Measurements from ENCODE around the gene C1QTNF3.
A peak's percentile ranks its signal among the peaks of the same experiment; 100 is the strongest.

C1QTNF3 gene

DNA sequence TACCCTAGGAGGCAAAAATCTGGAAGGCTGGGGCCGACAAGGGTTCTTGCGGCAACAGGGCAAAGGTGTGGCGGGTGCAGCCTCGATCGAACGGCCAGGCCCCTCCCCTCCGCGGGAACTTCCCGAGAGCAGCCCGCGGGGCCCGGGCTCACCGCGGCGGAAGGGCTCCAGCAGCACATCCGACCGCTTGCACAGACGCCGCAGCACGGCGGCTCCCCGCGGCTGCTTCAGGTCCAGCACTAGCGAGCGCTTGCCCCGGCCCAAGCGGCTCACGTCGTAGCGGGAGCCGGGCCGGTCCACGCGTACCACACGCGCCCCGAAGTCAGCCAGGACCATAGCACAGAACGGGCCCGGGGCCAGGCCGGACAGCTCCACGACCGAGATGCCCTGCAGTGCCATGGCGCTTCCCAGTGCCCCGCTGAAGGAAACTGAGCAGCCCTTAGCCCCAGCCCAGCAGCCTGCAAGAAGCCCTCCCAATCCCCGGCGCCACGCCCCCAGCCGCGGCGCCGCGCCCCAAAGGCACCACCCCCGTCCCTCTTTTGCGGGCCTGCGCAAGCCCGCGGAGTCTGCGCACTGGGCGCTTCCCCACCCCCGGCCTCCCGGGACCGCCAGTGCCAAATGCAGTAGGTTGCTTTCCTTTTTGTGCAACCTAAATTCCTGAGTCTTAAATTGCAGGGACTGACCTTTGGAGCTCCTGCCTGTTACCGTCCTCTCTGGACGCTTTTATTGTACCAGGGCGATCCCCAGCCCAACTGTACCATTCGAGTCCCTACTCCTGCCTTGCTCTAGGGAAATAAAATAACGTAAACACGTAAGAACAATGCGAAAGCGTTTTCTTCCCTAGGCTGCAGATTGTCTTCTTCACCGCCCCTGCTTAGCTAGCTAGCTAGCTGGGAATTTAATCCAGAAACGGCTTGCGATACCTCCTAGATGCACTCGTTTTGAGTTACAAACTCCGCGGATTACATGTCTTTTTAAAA lies 35.1 kb downstream of the C1QTNF3 start, which contains the start of gene AMACR (continued):
- TF ChIP-seq, protein P1, sequence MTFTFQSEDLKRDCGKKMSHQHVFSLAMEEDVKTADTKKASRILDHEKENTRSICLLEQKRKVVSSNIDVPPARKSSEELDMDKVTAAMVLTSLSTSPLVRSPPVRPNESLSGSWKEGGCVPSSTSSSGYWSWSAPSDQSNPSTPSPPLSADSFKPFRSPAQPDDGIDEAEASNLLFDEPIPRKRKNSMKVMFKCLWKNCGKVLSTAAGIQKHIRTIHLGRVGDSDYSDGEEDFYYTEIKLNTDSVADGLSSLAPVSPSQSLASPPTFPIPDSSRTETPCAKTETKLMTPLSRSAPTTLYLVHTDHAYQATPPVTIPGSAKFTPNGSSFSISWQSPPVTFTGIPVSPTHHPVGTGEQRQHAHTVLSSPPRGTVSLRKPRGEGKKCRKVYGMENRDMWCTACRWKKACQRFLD (tag by site-specific recombination; IDR thresholded peaks at IDR 0.05): no peak
- peak; percentile 82 for TF ChIP-seq ZXDB (tag by site-specific recombination; IDR thresholded peaks at IDR 0.05)
- peak; percentile 90 for TF ChIP-seq ZBTB48 (tag by site-specific recombination; IDR thresholded peaks at IDR 0.05)
- TF ChIP-seq ZEB2 (tag by site-specific recombination; IDR thresholded peaks at IDR 0.05): peak; percentile 86
- TF ChIP-seq, protein P2, sequence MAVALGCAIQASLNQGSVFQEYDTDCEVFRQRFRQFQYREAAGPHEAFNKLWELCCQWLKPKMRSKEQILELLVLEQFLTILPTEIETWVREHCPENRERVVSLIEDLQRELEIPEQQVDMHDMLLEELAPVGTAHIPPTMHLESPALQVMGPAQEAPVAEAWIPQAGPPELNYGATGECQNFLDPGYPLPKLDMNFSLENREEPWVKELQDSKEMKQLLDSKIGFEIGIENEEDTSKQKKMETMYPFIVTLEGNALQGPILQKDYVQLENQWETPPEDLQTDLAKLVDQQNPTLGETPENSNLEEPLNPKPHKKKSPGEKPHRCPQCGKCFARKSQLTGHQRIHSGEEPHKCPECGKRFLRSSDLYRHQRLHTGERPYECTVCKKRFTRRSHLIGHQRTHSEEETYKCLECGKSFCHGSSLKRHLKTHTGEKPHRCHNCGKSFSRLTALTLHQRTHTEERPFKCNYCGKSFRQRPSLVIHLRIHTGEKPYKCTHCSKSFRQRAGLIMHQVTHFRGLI (tag by site-specific recombination; IDR thresholded peaks at IDR 0.05): peak; percentile 31
- TF ChIP-seq WT1 (tag by site-specific recombination; IDR thresholded peaks at IDR 0.05): 0 out of 2 replicates have a peak, but pooled peaks have one; percentile 27
- TF ChIP-seq SCRT2 (tag by site-specific recombination; IDR thresholded peaks at IDR 0.05): peak; percentile 81
- TF ChIP-seq ZBTB21 (tag by site-specific recombination; IDR thresholded peaks at IDR 0.05): peak; percentile 8; the same call in 1 of the 2 replicates
- TF ChIP-seq ZNF266 (tag by site-specific recombination; IDR thresholded peaks at IDR 0.05; ENCODE audit: low read depth): no peak
- peak; percentile 32; the same call in 1 of the 2 replicates for TF ChIP-seq ZNF366 (tag by site-specific recombination; conservative IDR thresholded peaks at IDR 0.05)
- TF ChIP-seq PRDM1 (tag by site-specific recombination; IDR thresholded peaks at IDR 0.05): 0 out of 2 replicates have a peak, but pooled peaks have one; percentile 17
- no peak for TF ChIP-seq ZNF292 (tag by site-specific recombination; IDR thresholded peaks at IDR 0.05; ENCODE audit: borderline replicate concordance, low read depth)
- TF ChIP-seq, protein P3, sequence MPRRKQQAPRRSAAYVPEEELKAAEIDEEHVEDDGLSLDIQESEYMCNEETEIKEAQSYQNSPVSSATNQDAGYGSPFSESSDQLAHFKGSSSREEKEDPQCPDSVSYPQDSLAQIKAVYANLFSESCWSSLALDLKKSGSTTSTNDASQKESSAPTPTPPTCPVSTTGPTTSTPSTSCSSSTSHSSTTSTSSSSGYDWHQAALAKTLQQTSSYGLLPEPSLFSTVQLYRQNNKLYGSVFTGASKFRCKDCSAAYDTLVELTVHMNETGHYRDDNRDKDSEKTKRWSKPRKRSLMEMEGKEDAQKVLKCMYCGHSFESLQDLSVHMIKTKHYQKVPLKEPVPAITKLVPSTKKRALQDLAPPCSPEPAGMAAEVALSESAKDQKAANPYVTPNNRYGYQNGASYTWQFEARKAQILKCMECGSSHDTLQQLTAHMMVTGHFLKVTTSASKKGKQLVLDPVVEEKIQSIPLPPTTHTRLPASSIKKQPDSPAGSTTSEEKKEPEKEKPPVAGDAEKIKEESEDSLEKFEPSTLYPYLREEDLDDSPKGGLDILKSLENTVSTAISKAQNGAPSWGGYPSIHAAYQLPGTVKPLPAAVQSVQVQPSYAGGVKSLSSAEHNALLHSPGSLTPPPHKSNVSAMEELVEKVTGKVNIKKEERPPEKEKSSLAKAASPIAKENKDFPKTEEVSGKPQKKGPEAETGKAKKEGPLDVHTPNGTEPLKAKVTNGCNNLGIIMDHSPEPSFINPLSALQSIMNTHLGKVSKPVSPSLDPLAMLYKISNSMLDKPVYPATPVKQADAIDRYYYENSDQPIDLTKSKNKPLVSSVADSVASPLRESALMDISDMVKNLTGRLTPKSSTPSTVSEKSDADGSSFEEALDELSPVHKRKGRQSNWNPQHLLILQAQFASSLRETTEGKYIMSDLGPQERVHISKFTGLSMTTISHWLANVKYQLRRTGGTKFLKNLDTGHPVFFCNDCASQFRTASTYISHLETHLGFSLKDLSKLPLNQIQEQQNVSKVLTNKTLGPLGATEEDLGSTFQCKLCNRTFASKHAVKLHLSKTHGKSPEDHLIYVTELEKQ (tag by site-specific recombination; IDR thresholded peaks at IDR 0.05; ENCODE audit: borderline replicate concordance): 0 out of 2 replicates have a peak, but pooled peaks have one; percentile 24
- peak; percentile 100 for TF ChIP-seq ZNF600 (tag by site-specific recombination; IDR thresholded peaks at IDR 0.05)
- TF ChIP-seq SP3 (tag by site-specific recombination; IDR thresholded peaks at IDR 0.05): peak; percentile 72
- TF ChIP-seq, protein P4, sequence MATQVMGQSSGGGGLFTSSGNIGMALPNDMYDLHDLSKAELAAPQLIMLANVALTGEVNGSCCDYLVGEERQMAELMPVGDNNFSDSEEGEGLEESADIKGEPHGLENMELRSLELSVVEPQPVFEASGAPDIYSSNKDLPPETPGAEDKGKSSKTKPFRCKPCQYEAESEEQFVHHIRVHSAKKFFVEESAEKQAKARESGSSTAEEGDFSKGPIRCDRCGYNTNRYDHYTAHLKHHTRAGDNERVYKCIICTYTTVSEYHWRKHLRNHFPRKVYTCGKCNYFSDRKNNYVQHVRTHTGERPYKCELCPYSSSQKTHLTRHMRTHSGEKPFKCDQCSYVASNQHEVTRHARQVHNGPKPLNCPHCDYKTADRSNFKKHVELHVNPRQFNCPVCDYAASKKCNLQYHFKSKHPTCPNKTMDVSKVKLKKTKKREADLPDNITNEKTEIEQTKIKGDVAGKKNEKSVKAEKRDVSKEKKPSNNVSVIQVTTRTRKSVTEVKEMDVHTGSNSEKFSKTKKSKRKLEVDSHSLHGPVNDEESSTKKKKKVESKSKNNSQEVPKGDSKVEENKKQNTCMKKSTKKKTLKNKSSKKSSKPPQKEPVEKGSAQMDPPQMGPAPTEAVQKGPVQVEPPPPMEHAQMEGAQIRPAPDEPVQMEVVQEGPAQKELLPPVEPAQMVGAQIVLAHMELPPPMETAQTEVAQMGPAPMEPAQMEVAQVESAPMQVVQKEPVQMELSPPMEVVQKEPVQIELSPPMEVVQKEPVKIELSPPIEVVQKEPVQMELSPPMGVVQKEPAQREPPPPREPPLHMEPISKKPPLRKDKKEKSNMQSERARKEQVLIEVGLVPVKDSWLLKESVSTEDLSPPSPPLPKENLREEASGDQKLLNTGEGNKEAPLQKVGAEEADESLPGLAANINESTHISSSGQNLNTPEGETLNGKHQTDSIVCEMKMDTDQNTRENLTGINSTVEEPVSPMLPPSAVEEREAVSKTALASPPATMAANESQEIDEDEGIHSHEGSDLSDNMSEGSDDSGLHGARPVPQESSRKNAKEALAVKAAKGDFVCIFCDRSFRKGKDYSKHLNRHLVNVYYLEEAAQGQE (tag by site-specific recombination; IDR thresholded peaks at IDR 0.05): peak; percentile 95
- no peak for TF ChIP-seq ZNF777 (tag by site-specific recombination; IDR thresholded peaks at IDR 0.05; ENCODE audit: borderline replicate concordance)
- TF ChIP-seq, protein P5, sequence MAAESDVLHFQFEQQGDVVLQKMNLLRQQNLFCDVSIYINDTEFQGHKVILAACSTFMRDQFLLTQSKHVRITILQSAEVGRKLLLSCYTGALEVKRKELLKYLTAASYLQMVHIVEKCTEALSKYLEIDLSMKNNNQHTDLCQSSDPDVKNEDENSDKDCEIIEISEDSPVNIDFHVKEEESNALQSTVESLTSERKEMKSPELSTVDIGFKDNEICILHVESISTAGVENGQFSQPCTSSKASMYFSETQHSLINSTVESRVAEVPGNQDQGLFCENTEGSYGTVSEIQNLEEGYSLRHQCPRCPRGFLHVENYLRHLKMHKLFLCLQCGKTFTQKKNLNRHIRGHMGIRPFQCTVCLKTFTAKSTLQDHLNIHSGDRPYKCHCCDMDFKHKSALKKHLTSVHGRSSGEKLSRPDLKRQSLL (tag by site-specific recombination; IDR thresholded peaks at IDR 0.05): peak; percentile 58; the same call in 1 of the 2 replicates
- peak; percentile 96 for TF ChIP-seq ZNF501 (tag by site-specific recombination; IDR thresholded peaks at IDR 0.05)
- TF ChIP-seq BCL11A (tag by site-specific recombination; IDR thresholded peaks at IDR 0.05; ENCODE audit: low read depth): 0 out of 2 replicates have a peak, but pooled peaks have one; percentile 21
- TF ChIP-seq YY2 (tag by site-specific recombination; IDR thresholded peaks at IDR 0.05): peak; percentile 71; the same call in 1 of the 2 replicates
- peak; percentile 60 for TF ChIP-seq ZNF629 (tag by site-specific recombination; IDR thresholded peaks at IDR 0.05)
- peak; percentile 86; the same call in 1 of the 2 replicates for TF ChIP-seq ZBTB7A (tag by site-specific recombination; IDR thresholded peaks at IDR 0.05; ENCODE audit: low read depth)
- TF ChIP-seq ZNF184 (tag by site-specific recombination; IDR thresholded peaks at IDR 0.05): no peak
- TF ChIP-seq ZBTB17 (tag by site-specific recombination; IDR thresholded peaks at IDR 0.05): peak; percentile 69; the same call in 1 of the 2 replicates
- peak; percentile 84; the same call in 1 of the 2 replicates for TF ChIP-seq ZNF121 (tag by site-specific recombination; IDR thresholded peaks at IDR 0.05)
- TF ChIP-seq SCRT1 (tag by site-specific recombination; IDR thresholded peaks at IDR 0.05; ENCODE audit: borderline replicate concordance): no peak
- peak; percentile 82 for TF ChIP-seq YY1 (tag by site-specific recombination; IDR thresholded peaks at IDR 0.05)
